GM19193 (cell line): ENCODE data around the gene RELT.

Experiments used
- POLR2A ChIP-seq: IDR thresholded peaks from 4 replicates; pipeline ENCODE4 v1.6.1; 2011; ENCODE audit not compliant: insufficient read depth, insufficient read length; ENCODE audit errors: extremely low read depth

The RELT gene

GRCh38 chr11:73422886-73423285, 46.7 kb downstream of the RELT start:
- no peak for TF ChIP-seq POLR2A

- TF ChIP-seq POLR2A: no peak
Measured at GRCh38 chr11:73423506-73423905, 47.3 kb downstream of the RELT start.

DNA sequence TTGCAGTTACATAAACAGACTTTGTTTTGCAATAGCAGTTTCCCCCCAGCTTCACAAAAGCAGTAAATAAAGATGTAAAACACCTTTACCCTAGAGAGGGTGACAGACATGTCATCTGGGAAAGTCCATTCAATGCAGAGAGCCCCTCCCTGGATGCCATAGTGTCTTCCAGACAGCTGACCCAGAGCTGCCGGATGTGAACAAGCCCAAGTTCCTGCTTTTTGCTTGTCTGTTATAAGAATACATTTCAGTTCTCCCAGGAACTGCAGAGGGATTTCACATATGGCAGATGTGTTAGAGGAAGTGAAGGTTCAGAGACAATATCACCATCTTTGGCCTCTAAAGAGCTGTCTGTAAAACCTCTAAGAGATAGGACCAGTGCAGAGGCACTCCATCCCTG, 48.9 kb downstream of the RELT start:
- no peak for TF ChIP-seq POLR2A

GRCh38 chr11:73426219-73426850, 50.1 kb downstream of the RELT start:
- no peak for TF ChIP-seq POLR2A

DNA sequence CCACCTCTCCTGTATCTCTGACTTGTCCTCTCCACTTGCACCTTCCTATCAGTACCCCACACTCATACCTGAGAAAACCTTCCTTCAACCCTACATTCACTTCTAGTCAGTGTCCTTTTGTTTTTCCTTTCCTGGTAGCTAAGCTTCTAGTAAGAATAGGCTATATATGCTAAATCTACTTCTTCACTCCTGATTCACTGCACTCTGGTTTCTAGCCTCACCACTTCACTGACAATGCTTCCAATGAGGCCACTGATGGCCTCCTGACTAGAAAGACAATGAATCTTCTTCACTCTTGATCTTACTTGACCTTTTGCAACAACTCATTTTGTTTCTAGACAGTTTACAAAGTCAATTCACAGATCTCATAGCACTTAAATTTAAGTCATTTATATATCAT, 52.0 kb downstream of the RELT start:
- TF ChIP-seq POLR2A: no peak

DNA sequence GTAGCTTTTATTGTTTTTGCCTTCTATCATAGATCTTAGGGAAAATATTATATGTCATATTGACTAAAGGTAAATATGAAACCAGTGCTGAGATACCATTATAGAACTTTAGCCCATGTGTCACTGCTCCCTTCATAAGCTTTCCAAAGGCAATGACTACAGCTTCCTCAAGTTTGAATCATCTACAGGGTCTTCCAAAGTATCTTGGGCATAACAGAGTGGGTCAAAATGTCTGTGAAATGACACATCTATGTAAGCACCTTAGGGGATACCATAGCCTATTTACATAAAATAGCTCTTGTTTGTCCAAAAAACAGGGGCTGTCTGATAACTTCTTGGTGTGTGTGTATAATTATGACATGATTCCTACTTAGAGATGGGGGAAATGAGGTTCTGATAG, 52.5 kb downstream of the RELT start:
- no peak for TF ChIP-seq POLR2A

DNA sequence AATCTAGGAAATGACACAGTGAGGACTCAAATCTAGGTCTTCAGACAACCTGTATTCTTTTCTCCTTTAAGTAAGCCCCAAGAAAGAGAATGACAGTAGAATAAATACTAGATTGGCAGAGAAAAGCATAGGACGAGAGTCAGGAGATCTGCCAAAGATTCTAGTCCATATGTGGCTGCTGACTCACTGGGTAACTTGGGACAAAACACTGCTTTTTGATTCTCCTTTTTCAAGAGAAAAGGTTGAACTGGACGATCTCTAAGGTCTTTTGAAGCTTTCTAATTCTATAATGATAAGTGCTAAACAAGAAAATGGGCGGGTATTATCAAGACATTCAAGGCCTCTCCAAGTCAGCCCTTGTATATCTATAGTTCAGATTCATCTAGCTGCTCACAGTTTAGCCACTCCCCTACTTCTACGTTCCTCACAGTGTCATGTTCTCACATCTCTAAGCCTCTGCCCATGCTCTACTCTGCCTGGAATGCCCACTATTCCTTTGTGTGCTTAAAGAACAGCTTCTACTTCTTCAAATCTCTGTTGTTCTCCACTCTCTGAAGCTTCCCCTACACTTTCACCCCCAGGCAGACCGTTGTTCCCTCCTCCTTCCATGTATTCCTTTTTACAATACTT, 53.0 kb downstream of the RELT start:
- TF ChIP-seq POLR2A: no peak

GRCh38 chr11:73430326-73430725, 54.1 kb downstream of the RELT start:
- TF ChIP-seq POLR2A: no peak

GRCh38 chr11:73431396-73431795, 55.2 kb downstream of the RELT start:
- TF ChIP-seq POLR2A: no peak

DNA sequence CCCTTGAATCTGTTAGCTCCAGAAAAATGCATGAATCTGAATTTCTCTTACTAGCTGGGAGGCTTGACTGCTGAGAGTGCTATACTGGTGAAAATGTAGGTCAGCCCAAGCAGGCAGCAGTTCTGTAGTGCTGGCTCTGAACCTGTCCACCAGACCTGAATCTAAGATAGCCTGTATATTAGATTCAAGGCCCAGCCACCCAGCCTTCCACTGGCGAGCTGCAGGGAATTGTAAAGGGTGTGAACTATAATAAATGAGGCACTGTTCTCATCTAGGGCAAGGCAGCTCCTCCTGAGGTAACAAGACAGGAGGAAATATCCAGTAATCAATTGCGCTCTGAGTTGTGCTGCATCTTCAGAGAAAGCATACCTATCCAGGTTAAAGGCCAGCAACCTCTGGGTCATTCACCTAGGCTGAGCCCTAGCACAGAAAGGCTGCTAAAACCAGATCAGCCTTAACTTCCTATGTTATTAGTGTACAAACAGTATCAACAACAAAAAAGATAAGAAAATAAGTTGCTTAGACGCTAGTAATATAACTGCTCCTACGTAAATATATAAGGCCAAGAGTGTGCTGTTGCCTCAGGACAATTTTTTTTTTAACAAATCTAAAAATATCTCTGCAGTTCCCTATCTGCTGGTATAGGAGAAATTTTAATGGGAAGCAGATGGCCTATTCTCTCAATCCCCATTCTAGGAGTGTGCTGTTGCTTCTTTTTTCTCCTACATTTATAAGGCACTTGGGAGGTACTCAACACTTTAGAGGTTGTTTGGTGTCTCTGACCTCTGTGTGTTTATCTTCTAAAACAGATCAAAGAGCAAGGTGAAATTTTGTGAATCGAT, 63.0 kb downstream of the RELT start:
- TF ChIP-seq POLR2A: no peak

DNA sequence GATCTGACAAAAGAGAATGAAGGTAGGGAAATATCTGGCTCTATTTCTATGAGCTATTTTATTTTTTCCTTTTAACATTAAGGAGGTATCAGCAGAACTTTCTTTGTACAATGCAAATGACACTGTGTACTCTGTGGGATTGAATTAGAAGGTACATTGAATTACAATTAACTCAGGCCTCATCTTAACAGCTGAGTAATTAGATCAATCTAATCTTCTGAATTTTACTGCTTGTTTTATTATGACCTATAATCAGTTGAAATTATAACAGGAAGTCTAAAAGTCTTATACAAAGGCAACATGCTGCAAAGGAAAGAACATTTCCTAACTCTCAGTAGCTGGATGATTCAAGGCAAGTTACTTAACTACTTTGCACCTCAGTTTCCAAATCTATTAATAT, 69.8 kb downstream of the RELT start:
- TF ChIP-seq POLR2A: no peak

- TF ChIP-seq POLR2A: no peak
Measured at GRCh38 chr11:73446766-73447165, 70.6 kb downstream of the RELT start.
